H1 (cell line): ENCODE data around the gene SLC16A6. TPM values are rescaled to one million over a fixed set of nuclear protein-coding genes. Genes with fewer than 3 reads are reported as not detected.

ENCODE experiments used
- BRCA1 ChIP-seq: IDR thresholded peaks from 2 replicates; pipeline ENCODE4 v1.6.1; 2012; ENCODE audit warnings: low read depth, low read length, improper control_type of control experiment
- CBX5 ChIP-seq: fragments of 300-800, 300-1000 bp; sonication (generic); IDR thresholded peaks from 2 replicates; pipeline ENCODE4 v1.7.1; 2016; ENCODE audit warnings: antibody characterized with exemption, low read length, low read depth
- CBX8 ChIP-seq: fragments of 300-800, 300-1000 bp; sonication (generic); IDR thresholded peaks from 2 replicates; pipeline ENCODE4 v1.7.1; 2016; ENCODE audit warnings: low read depth, low read length, borderline replicate concordance
- CHD1 ChIP-seq: IDR thresholded peaks from 2 replicates; pipeline ENCODE4 v1.6.1; 2012; ENCODE audit warnings: low read depth, low read length, improper control_type of control experiment
- CTCF ChIP-seq, 3 experiments: IDR thresholded peaks; 1 replicate in 2 of 3; 2 replicates in 1 of 3; pipeline versions ENCODE4 v1.5.1 to v1.6.1; 2011; ENCODE audit warnings: low read length in 3 of 3, mild to moderate bottlenecking in 3 of 3, inconsistent platforms in 2 of 3, low read depth in 1 of 3, moderate library complexity in 1 of 3; ENCODE audit not compliant: insufficient read depth in 1 of 3; ENCODE audit errors: control extremely low read depth in 1 of 3
- FOSL1 ChIP-seq: IDR thresholded peaks from 2 replicates; pipeline ENCODE4 v1.6.1; 2011; ENCODE audit warnings: mild to moderate bottlenecking, low read depth, low read length, moderate library complexity; ENCODE audit not compliant: insufficient read depth
- NANOG ChIP-seq: IDR thresholded peaks from 2 replicates; pipeline ENCODE4 v1.6.1; 2011; ENCODE audit warnings: low read length, low read depth, mild to moderate bottlenecking, inconsistent platforms; ENCODE audit not compliant: insufficient read depth, poor library complexity, severe bottlenecking
- PHF8 ChIP-seq: fragments of 200-600 bp; sonication (generic); conservative IDR thresholded peaks from 2 replicates; pipeline ENCODE4 v1.7.1; 2012; ENCODE audit warnings: low read depth, mild to moderate bottlenecking, inconsistent platforms, low read length, moderate library complexity
- RXRA ChIP-seq: IDR thresholded peaks from 2 replicates; pipeline ENCODE4 v1.6.1; 2011; ENCODE audit warnings: low read depth, mild to moderate bottlenecking, low read length, moderate library complexity; ENCODE audit not compliant: insufficient read depth
- SAP30 ChIP-seq: fragments of 300-600 bp; sonication (generic); IDR thresholded peaks from 2 replicates; pipeline ENCODE4 v1.7.1; 2012; ENCODE audit warnings: low read length, moderate library complexity, mild to moderate bottlenecking, inconsistent platforms; ENCODE audit not compliant: insufficient read depth, insufficient replicate concordance
- SIRT6 ChIP-seq: IDR thresholded peaks from one replicate; pipeline ENCODE4 v1.7.1; 2012; ENCODE audit warnings: low read length, inconsistent platforms
- SUZ12 ChIP-seq: fragments of 200-600 bp; sonication (generic); IDR thresholded peaks from 2 replicates; pipeline ENCODE4 v1.6.1; 2012; ENCODE audit warnings: mild to moderate bottlenecking, inconsistent platforms, low read length, moderate library complexity, mixed read lengths
- polyA plus RNA-seq, 7 experiments: library from polyadenylated mRNA; depleted of rRNA in 3 of 7; stranded (reverse) in 5 of 7; unstranded in 2 of 7; fragments of >200 nt in 5 of 7; fragments of 200-250 nt in 2 of 7; gene quantifications; 1 replicate in 5 of 7; 2 replicates in 1 of 7; 4 replicates in 1 of 7; pipeline versions ENCODE4 v1.2.1 to v1.2.3, GENCODE V29; 2011 to 2013; ENCODE audit warnings: missing spikeins in 2 of 7, mixed read lengths in 2 of 7
- total RNA-seq: library from RNA; stranded (reverse); fragmentation: NEBNext Ultra II Directional; extraction: Animal tissue kit (Norgen Biotek cat#: 25700); gene quantifications from 2 replicates; pipeline ENCODE4 v1.2.1, GENCODE V29; 2021

The SLC16A6 gene
- total and polyA plus RNA-seq, 2 of the 8 experiments (the other 6 are each of a cell fraction or from before 2014, with no cell fraction given), result 0.17 to 0.22 TPM

GRCh38 chr17:68294196-68294555 lies 3.2 kb upstream of the SLC16A6 start (continued):
- no peak for TF ChIP-seq CHD1
- TF ChIP-seq CBX8, result no peak
- TF ChIP-seq SUZ12, result no peak
- no peak for TF ChIP-seq NANOG
- no peak for TF ChIP-seq FOSL1
- TF ChIP-seq RXRA, result no peak
- no peak for TF ChIP-seq PHF8
- TF ChIP-seq SIRT6, result no peak
- no peak for TF ChIP-seq SAP30
- TF ChIP-seq BRCA1, result no peak
- no peak for TF ChIP-seq CTCF (IDR thresholded peaks at IDR 0.05; ENCODE audit: control extremely low read depth in 1 of 3, insufficient read depth in 1 of 3, low read depth in 1 of 3, low read length in 3 of 3)
- no peak for TF ChIP-seq CBX5
